SK-N-MC (cell line): ENCODE results near the gene EFNA3.

Source experiments
- EZH2 ChIP-seq: fragments of 200-600 bp; sonication (generic); IDR thresholded peaks from one replicate; pipeline ENCODE4 v1.6.1; 2017; ENCODE audit warnings: antibody characterized with exemption
- POLR2AphosphoS5 ChIP-seq: IDR thresholded peaks from 2 replicates; pipeline ENCODE4 v1.6.1; 2012; ENCODE audit warnings: mild to moderate bottlenecking, low read depth, low read length, borderline replicate concordance

DNA sequence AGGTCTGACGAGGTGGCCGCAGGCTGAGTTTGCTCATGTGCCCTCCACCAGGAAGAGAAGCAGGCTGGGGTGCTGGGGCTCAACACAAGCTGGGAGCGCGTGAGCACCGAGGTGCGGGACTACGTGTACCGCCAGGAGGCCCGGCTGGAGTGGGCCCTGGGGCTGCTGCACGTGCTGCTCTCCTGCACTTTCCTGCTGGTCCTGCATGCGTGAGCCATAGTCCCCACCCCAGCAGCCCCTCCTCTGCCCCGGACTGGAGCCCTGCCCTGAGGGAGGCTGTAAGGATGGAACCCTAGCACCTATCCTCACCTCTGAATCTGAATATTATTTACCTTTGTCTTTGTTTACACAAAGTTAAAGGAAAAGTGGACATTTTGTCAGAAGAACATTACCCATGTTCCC, 35.3 kb upstream of the EFNA3 start:
- TF ChIP-seq POLR2AphosphoS5 (no peak), EZH2 (no peak)
